HFFc6 (cell line): ENCODE data around the gene APOL5. TPM values are rescaled to one million over a fixed set of nuclear protein-coding genes. Genes with fewer than 3 reads are reported as not detected.

ENCODE experiments used
- DNase-seq: peaks from one replicate; pipeline ENCODE4 v3.0.0-alpha.2; 2018
- H3K27ac Mint-ChIP-seq: 2 replicates; pipeline ENCODE4 v1.8.0; 2020; ENCODE audit warnings: mild to moderate bottlenecking, mixed read lengths
- H3K27me3 Mint-ChIP-seq: 2 replicates; pipeline ENCODE4 v1.8.0; 2021; ENCODE audit warnings: mild to moderate bottlenecking, moderate library complexity, mixed read lengths; ENCODE audit not compliant: insufficient read depth
- H3K36me3 Mint-ChIP-seq: 2 replicates; pipeline ENCODE4 v1.8.0; 2021; ENCODE audit warnings: low read depth, mixed read lengths
- H3K4me1 Mint-ChIP-seq: 2 replicates; pipeline ENCODE4 v1.8.0; 2020; ENCODE audit warnings: low read depth, mixed read lengths
- H3K4me3 Mint-ChIP-seq: 2 replicates; pipeline ENCODE4 v1.8.0; 2020; ENCODE audit warnings: mild to moderate bottlenecking, moderate library complexity, mixed read lengths
- H3K9me3 Mint-ChIP-seq: 2 replicates; pipeline ENCODE4 v1.8.0; 2020; ENCODE audit warnings: mild to moderate bottlenecking, mixed read lengths
- CTCF ChIP-seq: fragments of 200-600 bp; sonication (generic); IDR thresholded peaks from 2 replicates; pipeline ENCODE4 v1.5.0; 2021; ENCODE audit warnings: antibody characterized with exemption, mild to moderate bottlenecking
- total RNA-seq, 6 experiments: library from RNA; stranded (reverse); fragmentation: NEBNext Ultra II Directional; extraction: Animal tissue kit (Norgen Biotek cat#: 25700); gene quantifications; 2 replicates in 1 of 6; 3 replicates in 5 of 6; pipeline ENCODE4 v1.2.3, GENCODE V29; 2021

APOL5 gene
- total RNA-seq, 6 experiments from 2014 or later: not detected

- peak; percentile 61 for DNase-seq
- Mint-ChIP-seq H3K4me1 (peaks cover 66% of the 10 kb centered on the region), H3K4me3 (peak overlapping the region; percentile 70), H3K27me3 (no peaks in the 10 kb centered on the region), H3K27ac (peak overlapping the region; percentile 92), H3K36me3 (peaks cover 28% of the 10 kb centered on the region), H3K9me3 (no peaks in the 10 kb centered on the region)
- TF ChIP-seq CTCF: no peak
These were observed 59.8 kb downstream of the APOL5 start for GRCh38 chr22:35777335-35777975.

Other genes with a start within 250 kb of the APOL5 start
- gene RASD2, start 177.0 kb upstream of the APOL5 start, total RNA-seq: not detected
- gene MB, start 100.5 kb upstream of the APOL5 start, total RNA-seq: not detected
- 1 to 10 TPM; 1.4 to 3.6 (median 3.4) TPM for gene APOL6, start 69.4 kb upstream of the APOL5 start, total RNA-seq